Neural progenitor cell (in vitro differentiated cells): ENCODE data around the gene SRRM1.

Experiments
- EZH2 ChIP-seq: fragments of 200-600 bp; sonication (generic); IDR thresholded peaks from 2 replicates; pipeline ENCODE4 v1.6.1; 2017; ENCODE audit warnings: antibody characterized with exemption, mild to moderate bottlenecking, moderate library complexity
- TF ChIP-seq, protein P1 (sequence below): fragments of 200-600 bp; sonication (generic); IDR thresholded peaks from 2 replicates; pipeline ENCODE4 v1.5.1; 2017; ENCODE audit warnings: antibody characterized with exemption, mild to moderate bottlenecking

GRCh38 chr1:24679725-24680124 is 36.6 kb downstream of the SRRM1 start:
- TF ChIP-seq, protein P1, sequence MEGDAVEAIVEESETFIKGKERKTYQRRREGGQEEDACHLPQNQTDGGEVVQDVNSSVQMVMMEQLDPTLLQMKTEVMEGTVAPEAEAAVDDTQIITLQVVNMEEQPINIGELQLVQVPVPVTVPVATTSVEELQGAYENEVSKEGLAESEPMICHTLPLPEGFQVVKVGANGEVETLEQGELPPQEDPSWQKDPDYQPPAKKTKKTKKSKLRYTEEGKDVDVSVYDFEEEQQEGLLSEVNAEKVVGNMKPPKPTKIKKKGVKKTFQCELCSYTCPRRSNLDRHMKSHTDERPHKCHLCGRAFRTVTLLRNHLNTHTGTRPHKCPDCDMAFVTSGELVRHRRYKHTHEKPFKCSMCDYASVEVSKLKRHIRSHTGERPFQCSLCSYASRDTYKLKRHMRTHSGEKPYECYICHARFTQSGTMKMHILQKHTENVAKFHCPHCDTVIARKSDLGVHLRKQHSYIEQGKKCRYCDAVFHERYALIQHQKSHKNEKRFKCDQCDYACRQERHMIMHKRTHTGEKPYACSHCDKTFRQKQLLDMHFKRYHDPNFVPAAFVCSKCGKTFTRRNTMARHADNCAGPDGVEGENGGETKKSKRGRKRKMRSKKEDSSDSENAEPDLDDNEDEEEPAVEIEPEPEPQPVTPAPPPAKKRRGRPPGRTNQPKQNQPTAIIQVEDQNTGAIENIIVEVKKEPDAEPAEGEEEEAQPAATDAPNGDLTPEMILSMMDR = no peak
- no peak for TF ChIP-seq EZH2
